ENCODE measurements around the gene TMEM38A. TPM values are rescaled to one million over a fixed set of nuclear protein-coding genes. Genes with fewer than 3 reads are reported as not detected.
"Not testable (repeated sequence)": the region's sequence is repeated elsewhere in the genome, so short reads cannot be mapped to it uniquely, and the experiment has no call there.

The TMEM38A gene
- total RNA-seq, 6 experiments from 2014 or later, result 2.7 to 8.3 (median 5.3) TPM

- WGBS (ENCODE audit: insufficient coverage, low coverage, low lambda C conversion rate, missing lambda C conversion rate), result 0% methylated on average over 9 of the region's 31 CpGs
These were observed 618 bp downstream of the TMEM38A start for GRCh38 chr19:16661480-16662034.

GRCh38 chr19:16668176-16668575 is 7.2 kb downstream of the TMEM38A start:
- H3K27ac ChIP-seq, result no peak overlapping the region
- no peak overlapping the region for H3K4me3 ChIP-seq
- no peak for TF ChIP-seq CTCF (IDR thresholded peaks at IDR 0.05)
- TF ChIP-seq POLR2A (IDR thresholded peaks at IDR 0.05), result no peak
- DNase-seq, result no peak
- no peaks in the 10 kb centered on the region for H3K36me3 ChIP-seq
- ATAC-seq, result no peak
- 90% methylated on average over 5 of the region's 5 CpGs for WGBS (ENCODE audit: insufficient coverage, low coverage, low lambda C conversion rate, missing lambda C conversion rate)
- H3K27me3 ChIP-seq, result no peaks in the 10 kb centered on the region
- no peaks in the 10 kb centered on the region for H3K9me3 ChIP-seq
- H3K4me1 ChIP-seq, result no peaks in the 10 kb centered on the region
- intact Hi-C loops (cut with DNase I), result no loop called here

More at GRCh38 chr19:16661480-16662034, 618 bp downstream of the TMEM38A start:
- Histone ChIP-seq H3K4me1 (peaks cover 0 to 18% (median 3%) of the 10 kb centered on the region in 4 donors), H3K27ac (no peak overlapping the region), H3K9me3 (no peaks in the 10 kb centered on the region), H3K4me3 (peak overlapping the region; percentile 70 to 98 (median 88)), H3K36me3 (peaks cover 0 to 20% (median 6%) of the 10 kb centered on the region in 4 donors), H3K27me3 (no peaks in the 10 kb centered on the region)
- intact Hi-C loops (cut with DNase I), result no loop called here
- DNase-seq (peak; percentile 38 to 66 (median 59)), ATAC-seq (no peak)
- TF ChIP-seq CTCF (IDR thresholded peaks at IDR 0.05) (no peak), POLR2A (IDR thresholded peaks at IDR 0.05) (no peak)

GRCh38 chr19:16668702-16669101 is 7.8 kb downstream of the TMEM38A start:
- ATAC-seq; H3K4me1 ChIP-seq; H3K36me3 ChIP-seq; H3K9me3 ChIP-seq; DNase-seq; H3K27ac ChIP-seq; H3K27me3 ChIP-seq; H3K4me3 ChIP-seq; intact Hi-C loops (cut with DNase I): not testable (repeated sequence)
- 100% methylated on average over 1 of the region's 4 CpGs for WGBS (ENCODE audit: insufficient coverage, low coverage, low lambda C conversion rate, missing lambda C conversion rate)

- 98% methylated on average over 8 of the region's 13 CpGs for WGBS (ENCODE audit: insufficient coverage, low coverage, low lambda C conversion rate, missing lambda C conversion rate)
- H3K4me3 ChIP-seq, result no peak overlapping the region
- H3K4me1 ChIP-seq, result no peaks in the 10 kb centered on the region
- no peak for DNase-seq
- no peaks in the 10 kb centered on the region for H3K27me3 ChIP-seq
- TF ChIP-seq CTCF (IDR thresholded peaks at IDR 0.05), result no peak
- no peak for TF ChIP-seq POLR2A (IDR thresholded peaks at IDR 0.05)
- no peaks in the 10 kb centered on the region for H3K9me3 ChIP-seq
- ATAC-seq, result no peak
- no peaks in the 10 kb centered on the region for H3K36me3 ChIP-seq
- intact Hi-C loops (cut with DNase I), result no loop called here
- no peak overlapping the region for H3K27ac ChIP-seq
These were observed 9.4 kb downstream of the TMEM38A start for GRCh38 chr19:16670291-16670690.

GRCh38 chr19:16671652-16672274 is 10.8 kb downstream of the TMEM38A start:
- TF ChIP-seq CTCF (IDR thresholded peaks at IDR 0.05) (no peak), POLR2A (IDR thresholded peaks at IDR 0.05) (no peak)
- Histone ChIP-seq H3K27ac (no peak overlapping the region), H3K27me3 (no peaks in the 10 kb centered on the region), H3K36me3 (no peaks in the 10 kb centered on the region), H3K4me3 (no peak overlapping the region), H3K4me1 (peaks cover 0 to 4% (median 0%) of the 10 kb centered on the region in 4 donors), H3K9me3 (no peaks in the 10 kb centered on the region)
- WGBS (ENCODE audit: insufficient coverage, low coverage, low lambda C conversion rate, missing lambda C conversion rate), result 72% methylated on average over 6 of the region's 12 CpGs
- intact Hi-C loops (cut with DNase I), result no loop called here
- ATAC-seq (no peak), DNase-seq (no peak)
